Transverse colon (tissue), 4 donors: ENCODE results near the gene LEUTX.

Source experiments
- CTCF ChIP-seq, 5 experiments: fragments of 200-600 bp in 3 of 5; fragments of 450-650 bp in 2 of 5; sonication (generic) in 3 of 5; IDR thresholded peaks; 1 replicate in 2 of 5; 2 replicates in 3 of 5; pipeline ENCODE4 v1.5.1; 2016 to 2017; ENCODE audit warnings: antibody characterized with exemption in 5 of 5, inconsistent platforms in 3 of 5, mild to moderate bottlenecking in 2 of 5, moderate library complexity in 1 of 5
- EP300 ChIP-seq: sonication (generic); formaldehyde crosslinking; IDR thresholded peaks from one replicate; pipeline ENCODE4 v1.6.1; 2017; ENCODE audit warnings: antibody characterized with exemption, low read depth
- POLR2A ChIP-seq: fragments of 450-650 bp; IDR thresholded peaks from one replicate; pipeline ENCODE4 v1.6.1; 2016; ENCODE audit warnings: antibody characterized with exemption, mild to moderate bottlenecking, moderate library complexity
- POLR2AphosphoS5 ChIP-seq, 3 donors: sonication (generic); formaldehyde crosslinking; IDR thresholded peaks; one replicate each; pipeline ENCODE4 v1.6.1; 2016; ENCODE audit warnings: antibody characterized with exemption in 3 of 3

- TF ChIP-seq CTCF (IDR thresholded peaks at IDR 0.05) (no peak), POLR2AphosphoS5 (IDR thresholded peaks at IDR 0.05) (no peak), POLR2A (no peak), EP300 (no peak)
Observed at GRCh38 chr19:39805104-39805503, 26.4 kb downstream of the LEUTX start.
